Spinal cord (tissue), 10 donors: ENCODE results near the gene TPRG1L. TPM values are rescaled to one million over a fixed set of nuclear protein-coding genes. Genes with fewer than 3 reads are reported as not detected.

ENCODE experiments used
- DNase-seq, 6 donors: peaks; one replicate each; pipeline versions ENCODE4 v3.0.0 to v3.0.0-alpha.2; 2013 to 2015; ENCODE audit warnings: low spot score in 6 of 6, low read depth in 4 of 6
- H3K27ac ChIP-seq: one replicate; pipeline ENCODE4 v1.5.1; 2013; ENCODE audit warnings: low read depth, low read length, control low read depth
- H3K27me3 ChIP-seq: one replicate; pipeline ENCODE4 v1.6.1; 2013; ENCODE audit warnings: low read length; ENCODE audit not compliant: control insufficient read depth, insufficient read depth
- H3K36me3 ChIP-seq: one replicate; pipeline ENCODE4 v1.6.1; 2013; ENCODE audit warnings: low read length; ENCODE audit not compliant: control insufficient read depth, insufficient read depth
- H3K4me1 ChIP-seq: one replicate; pipeline ENCODE4 v1.6.1; 2013; ENCODE audit warnings: low read length; ENCODE audit not compliant: control insufficient read depth, insufficient read depth
- H3K4me3 ChIP-seq: one replicate; pipeline ENCODE4 v1.5.1; 2013; ENCODE audit warnings: low read depth, low read length, control low read depth
- H3K9me3 ChIP-seq: one replicate; pipeline ENCODE4 v1.6.1; 2013; ENCODE audit warnings: low read length; ENCODE audit not compliant: control insufficient read depth, insufficient read depth
- WGBS: methylation state at CpG from one replicate; pipeline ENCODE4 v1.1.5; 2013; ENCODE audit warnings: missing lambda C conversion rate; ENCODE audit not compliant: insufficient coverage; 5-methylcytosine and 5-hydroxymethylcytosine counted together
- polyA plus RNA-seq, 2 donors: library from polyadenylated mRNA; unstranded; fragments of 120-200 nt; gene quantifications; one replicate each; pipeline ENCODE4 v1.2.1, GENCODE V29; 2013; ENCODE audit not compliant: insufficient read length in 2 of 2
- total RNA-seq, 2 donors: library from RNA; depleted of rRNA in 1 of 2; stranded (reverse); fragments of 120-200 nt in 1 of 2; fragments of >200 nt in 1 of 2; gene quantifications; one replicate each; pipeline versions ENCODE4 v1.2.3 to v1.2.4, GENCODE V29; 2013 to 2014
- donor health status: healthy.

TPRG1L gene
- total and polyA plus RNA-seq, 4 donors, result 18.5 to 45.3 (median 38.7) TPM

DNA sequence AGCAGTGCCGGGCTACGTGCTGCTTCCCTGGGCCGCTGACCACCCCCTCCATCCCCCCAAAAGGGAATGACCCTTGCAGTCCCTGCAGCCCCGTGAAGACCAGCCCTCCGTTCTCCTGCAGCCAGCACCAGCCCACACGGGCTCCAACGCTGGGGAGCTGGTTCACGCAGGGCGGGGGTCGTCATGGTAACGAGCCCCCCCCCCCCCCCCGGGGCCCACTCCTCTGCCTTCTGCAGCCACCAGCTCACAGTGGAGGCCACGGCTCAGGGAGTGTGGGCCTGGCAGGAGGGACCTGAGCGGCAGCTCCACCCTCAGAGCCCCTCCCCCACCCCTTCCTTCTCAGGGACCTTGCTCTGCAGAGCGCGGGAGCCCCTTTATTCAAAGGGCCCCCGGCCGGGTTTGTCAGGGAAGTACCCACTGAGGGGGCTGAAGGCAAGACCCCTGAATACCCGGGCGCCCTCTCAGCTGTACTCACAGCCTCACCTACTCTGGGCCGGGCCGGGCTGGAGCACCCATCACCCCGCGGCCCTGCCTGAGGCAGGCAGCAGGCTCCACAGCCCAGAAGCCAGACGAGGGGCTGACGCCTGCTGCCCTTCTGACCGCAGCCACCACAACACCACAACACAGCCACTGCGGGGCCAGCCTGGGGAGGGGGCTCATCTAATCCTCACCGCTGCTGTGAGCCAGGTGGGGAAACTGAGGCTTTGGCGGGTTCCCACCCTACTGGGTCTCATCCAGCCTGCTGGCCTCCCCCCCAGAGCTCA is 26.1 kb upstream of the TPRG1L start:
- Histone ChIP-seq H3K4me1 (peaks cover 64% of the 10 kb centered on the region), H3K27me3 (no peaks in the 10 kb centered on the region), H3K4me3 (no peak overlapping the region), H3K27ac (peak overlapping the region; percentile 40), H3K36me3 (peaks cover 46% of the 10 kb centered on the region), H3K9me3 (no peaks in the 10 kb centered on the region)
- DNase-seq, result peak in 2 of 6 donors; percentile 52 to 77
- 28% methylated on average over 29 of the region's 30 CpGs for WGBS

DNA sequence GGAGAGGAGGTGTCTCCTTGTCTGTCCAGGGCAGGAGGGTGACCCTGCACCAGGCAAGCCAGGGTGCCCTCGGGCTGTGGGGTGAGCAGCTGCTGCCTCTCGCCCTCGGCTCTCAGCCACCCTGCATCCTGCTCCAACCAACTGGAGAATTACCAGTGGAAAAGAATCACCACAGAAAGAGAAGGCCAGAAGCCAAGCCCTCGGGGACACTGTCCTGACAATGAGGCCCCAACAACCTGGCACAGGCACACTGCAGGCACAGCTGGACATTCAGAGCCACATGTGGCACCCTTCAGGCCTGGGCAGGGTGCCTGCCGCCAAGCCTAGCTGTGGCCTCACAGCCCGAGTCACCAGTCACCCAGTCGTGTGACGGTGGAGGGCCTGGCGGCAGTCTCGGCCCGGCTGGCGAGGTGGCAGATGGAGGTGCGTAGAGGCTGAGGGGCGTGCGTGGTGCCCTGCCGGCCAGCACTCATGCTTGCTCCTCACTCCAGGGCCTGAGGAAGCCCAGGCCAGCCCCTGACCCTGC is 25.5 kb upstream of the TPRG1L start:
- WGBS, result 78% methylated on average over 16 of the region's 16 CpGs
- no peak for DNase-seq
- H3K4me3 ChIP-seq, result no peak overlapping the region
- H3K9me3 ChIP-seq, result no peaks in the 10 kb centered on the region
- no peaks in the 10 kb centered on the region for H3K27me3 ChIP-seq
- peak overlapping the region; percentile 40 for H3K27ac ChIP-seq
- H3K4me1 ChIP-seq, result peaks cover 64% of the 10 kb centered on the region
- peaks cover 51% of the 10 kb centered on the region for H3K36me3 ChIP-seq

DNA sequence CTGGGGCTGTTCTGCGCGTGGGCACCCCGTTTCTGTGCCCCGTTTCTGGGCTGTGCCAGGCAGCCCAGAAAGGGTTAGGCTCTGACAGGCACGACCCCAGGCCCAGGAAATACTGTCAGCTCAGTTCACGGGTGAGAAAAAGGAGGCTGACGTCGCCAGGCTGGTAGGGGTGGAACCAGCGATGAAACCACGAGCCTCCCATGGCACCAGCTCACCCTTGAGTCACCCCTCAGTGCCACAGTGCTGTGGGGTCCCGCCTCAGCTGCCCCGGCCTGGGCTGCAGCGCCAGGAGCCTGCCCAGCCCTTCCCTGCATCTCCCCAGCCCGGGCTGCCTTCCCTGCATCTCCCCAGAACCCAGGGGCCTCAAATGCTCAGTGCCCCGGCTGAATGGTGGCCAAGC is 25.0 kb upstream of the TPRG1L start:
- WGBS, result 80% methylated on average over 15 of the region's 15 CpGs
- no peak overlapping the region for H3K27ac ChIP-seq

DNA sequence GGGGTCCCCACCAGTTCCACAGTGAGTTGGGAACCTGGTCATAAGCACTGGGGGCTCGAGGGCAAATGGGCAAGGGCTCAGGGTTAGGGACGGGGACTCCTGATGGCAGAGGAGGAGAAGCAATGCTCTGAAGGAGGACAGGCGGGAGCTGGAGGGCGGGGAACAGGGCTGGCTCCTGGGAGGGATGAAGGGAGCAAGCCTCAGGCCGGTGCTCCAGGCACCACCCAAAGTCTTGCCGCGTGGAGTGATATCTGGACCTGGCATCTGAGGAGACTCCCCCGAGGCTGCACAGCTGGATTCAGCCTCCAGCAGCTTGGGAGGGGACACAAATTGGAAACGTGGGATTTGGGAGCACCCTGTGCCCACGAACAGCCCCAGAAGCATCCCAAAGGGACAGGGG is 24.5 kb upstream of the TPRG1L start:
- Histone ChIP-seq H3K36me3 (peaks cover 41% of the 10 kb centered on the region), H3K27ac (no peak overlapping the region), H3K27me3 (no peaks in the 10 kb centered on the region), H3K4me3 (no peak overlapping the region), H3K4me1 (peaks cover 54% of the 10 kb centered on the region), H3K9me3 (no peaks in the 10 kb centered on the region)
- DNase-seq, result no peak
- 84% methylated on average over 9 of the region's 10 CpGs for WGBS

More for the DNA sequence above, 25.0 kb upstream of the TPRG1L start:
- DNase-seq, result no peak
- Histone ChIP-seq H3K9me3 (no peaks in the 10 kb centered on the region), H3K36me3 (peaks cover 46% of the 10 kb centered on the region), H3K27me3 (no peaks in the 10 kb centered on the region), H3K4me1 (peaks cover 60% of the 10 kb centered on the region), H3K4me3 (no peak overlapping the region)

DNA sequence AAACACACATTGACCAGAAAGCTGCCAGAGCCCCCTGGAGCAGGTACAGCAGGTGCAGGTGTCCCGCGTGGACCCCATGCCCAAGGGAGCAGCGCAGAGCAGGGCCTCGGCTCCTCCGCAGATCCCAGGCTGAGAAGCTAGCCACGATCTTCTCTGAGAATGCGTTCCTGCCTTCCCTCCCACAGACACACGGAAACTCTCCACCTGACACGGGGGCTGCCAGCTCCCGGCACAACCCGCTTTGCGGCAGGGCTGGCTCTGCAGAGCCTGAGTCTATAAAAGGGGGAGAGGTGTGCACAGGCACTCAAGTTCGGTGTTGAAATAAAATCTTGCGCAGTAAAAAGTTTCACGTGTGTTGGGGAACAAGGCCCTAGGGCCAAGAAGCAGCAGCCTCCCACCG is 23.1 kb upstream of the TPRG1L start:
- peaks cover 47% of the 10 kb centered on the region for H3K4me1 ChIP-seq
- H3K27me3 ChIP-seq, result no peaks in the 10 kb centered on the region
- no peak for DNase-seq
- H3K9me3 ChIP-seq, result no peaks in the 10 kb centered on the region
- no peak overlapping the region for H3K27ac ChIP-seq
- 84% methylated on average over 12 of the region's 16 CpGs for WGBS
- H3K36me3 ChIP-seq, result peaks cover 38% of the 10 kb centered on the region
- no peak overlapping the region for H3K4me3 ChIP-seq

DNA sequence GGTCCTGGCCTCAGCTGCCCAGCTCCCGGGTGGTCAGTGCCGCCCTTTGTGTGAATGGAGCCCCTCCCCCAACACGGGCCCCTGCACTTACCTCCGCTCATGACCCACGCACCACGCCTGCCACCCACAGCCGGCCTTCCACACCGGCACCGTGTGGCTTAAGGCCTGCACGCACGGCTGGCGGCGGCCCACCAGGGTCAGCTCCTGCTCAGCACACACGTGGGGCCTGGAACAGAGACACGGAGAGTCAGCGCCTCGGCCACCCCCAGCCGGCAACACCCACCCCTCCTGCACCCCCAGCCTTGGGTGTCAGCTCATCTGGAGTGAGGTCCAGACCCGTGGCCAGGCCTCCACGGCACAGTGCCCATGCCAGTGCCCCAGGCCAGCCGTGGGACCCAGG is 22.4 kb upstream of the TPRG1L start:
- Histone ChIP-seq H3K4me1 (peaks cover 44% of the 10 kb centered on the region), H3K9me3 (no peaks in the 10 kb centered on the region), H3K27me3 (no peaks in the 10 kb centered on the region), H3K27ac (no peak overlapping the region), H3K36me3 (peaks cover 38% of the 10 kb centered on the region), H3K4me3 (no peak overlapping the region)
- no peak for DNase-seq
- 87% methylated on average over 17 of the region's 21 CpGs for WGBS

DNA sequence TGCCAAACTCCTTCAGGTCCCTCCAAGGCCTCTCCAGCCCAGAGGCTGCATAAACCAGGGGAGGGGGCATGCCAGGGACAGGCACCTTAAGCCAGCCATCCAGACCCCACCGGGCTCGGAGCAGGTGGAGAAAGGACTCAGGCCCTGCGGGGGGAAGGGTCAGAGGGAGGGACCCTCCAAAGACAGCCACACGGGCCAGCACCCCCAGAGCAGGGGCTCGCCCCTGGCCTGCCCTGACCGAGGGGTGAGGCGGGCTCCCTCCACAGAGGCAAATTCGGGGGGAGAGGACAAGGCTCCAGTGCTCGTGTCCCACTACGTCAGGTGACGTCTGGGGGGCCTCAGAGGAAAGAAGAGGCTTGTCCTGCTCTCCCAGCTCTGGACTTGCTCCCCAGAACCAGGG is 21.7 kb upstream of the TPRG1L start:
- no peak overlapping the region for H3K27ac ChIP-seq
- DNase-seq, result no peak
- H3K9me3 ChIP-seq, result no peaks in the 10 kb centered on the region
- H3K27me3 ChIP-seq, result no peaks in the 10 kb centered on the region
- H3K4me1 ChIP-seq, result peaks cover 44% of the 10 kb centered on the region
- 94% methylated on average over 11 of the region's 11 CpGs for WGBS
- H3K4me3 ChIP-seq, result no peak overlapping the region
- peaks cover 39% of the 10 kb centered on the region for H3K36me3 ChIP-seq

DNA sequence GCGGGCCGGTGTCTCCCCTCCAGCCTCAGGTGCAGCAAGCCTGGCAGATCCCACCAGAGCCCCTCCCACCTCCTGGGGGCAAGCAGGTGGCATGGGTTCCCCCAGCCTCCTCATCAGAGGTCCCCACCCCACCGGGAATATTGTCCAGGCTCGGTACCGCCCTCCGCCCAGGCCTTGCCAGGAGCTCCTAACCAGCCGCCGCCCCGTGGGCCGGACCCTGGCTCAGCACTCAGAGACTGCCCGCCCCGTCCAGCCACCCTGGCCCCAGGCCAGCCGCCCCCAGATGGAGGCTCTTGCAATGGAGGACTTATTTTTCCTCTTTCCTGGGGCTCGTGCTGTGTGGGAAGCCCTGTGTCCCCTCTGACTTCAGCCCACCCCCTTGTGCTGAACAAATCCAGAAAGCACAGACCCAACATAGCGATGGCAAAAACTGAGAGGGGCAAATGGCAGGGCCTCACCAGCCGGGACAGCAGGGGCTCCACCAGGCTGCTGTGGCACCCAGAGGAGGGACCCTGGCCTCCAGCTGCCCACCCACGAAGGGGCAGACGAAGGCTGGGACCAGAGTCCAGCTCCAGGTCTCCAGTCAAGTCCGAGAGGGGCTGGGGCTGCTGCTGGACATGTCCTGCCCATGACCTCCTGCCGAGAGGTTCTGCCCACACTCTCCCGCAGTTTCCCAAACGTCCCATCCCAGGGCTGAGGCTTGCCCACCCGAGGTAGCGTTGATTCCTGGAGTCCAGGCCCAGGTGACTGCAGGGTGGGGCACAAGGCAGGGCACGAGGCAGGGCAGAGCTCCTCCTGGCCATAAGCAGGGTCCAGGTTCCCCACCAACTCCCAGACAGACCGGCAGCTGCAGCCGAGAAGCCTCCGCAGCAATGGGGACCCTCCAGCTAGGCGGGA is 21.0 kb upstream of the TPRG1L start:
- 77% methylated on average over 29 of the region's 29 CpGs for WGBS
- peaks cover 44% of the 10 kb centered on the region for H3K4me1 ChIP-seq
- H3K27me3 ChIP-seq, result no peaks in the 10 kb centered on the region
- no peaks in the 10 kb centered on the region for H3K9me3 ChIP-seq
- peaks cover 39% of the 10 kb centered on the region for H3K36me3 ChIP-seq
- H3K27ac ChIP-seq, result no peak overlapping the region
- no peak overlapping the region for H3K4me3 ChIP-seq
- DNase-seq, result no peak

DNA sequence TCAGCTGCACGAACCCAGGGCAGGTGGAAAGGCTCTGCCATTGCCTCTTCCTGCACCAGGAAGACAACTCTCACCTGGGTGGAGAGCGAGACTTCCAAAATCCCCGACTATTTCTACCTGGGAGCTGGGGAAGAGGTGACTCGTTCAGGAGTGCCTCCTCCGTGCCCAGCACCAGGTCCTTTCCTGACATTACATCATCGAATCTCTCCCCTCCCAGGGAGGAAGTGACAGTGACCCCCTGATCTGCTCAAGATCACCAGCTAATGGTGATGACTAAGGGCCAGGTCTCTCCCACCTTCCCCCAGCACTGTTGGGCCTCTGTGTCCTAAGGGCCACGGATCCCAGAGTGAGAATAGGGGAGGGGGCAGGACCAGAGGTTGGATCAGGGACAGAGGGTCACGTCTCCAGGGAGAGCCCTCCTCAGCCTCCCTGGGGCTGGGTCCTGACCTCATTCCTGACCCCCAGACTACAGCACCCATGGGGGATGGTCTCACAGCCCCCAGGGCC is 20.3 kb upstream of the TPRG1L start:
- H3K36me3 ChIP-seq, result peaks cover 36% of the 10 kb centered on the region
- peaks cover 44% of the 10 kb centered on the region for H3K4me1 ChIP-seq
- no peak overlapping the region for H3K27ac ChIP-seq
- WGBS, result 89% methylated on average over 5 of the region's 8 CpGs
- no peak for DNase-seq
- no peaks in the 10 kb centered on the region for H3K27me3 ChIP-seq
- no peak overlapping the region for H3K4me3 ChIP-seq
- no peaks in the 10 kb centered on the region for H3K9me3 ChIP-seq
